Suprapubic skin (tissue), 4 donors: ENCODE measurements around the gene GNA12.

Experiments
- EP300 ChIP-seq: sonication (generic); formaldehyde crosslinking; IDR thresholded peaks from one replicate; pipeline ENCODE4 v1.6.1; 2017; ENCODE audit warnings: antibody characterized with exemption
- POLR2A ChIP-seq, 2 donors: fragments of 450-650 bp; IDR thresholded peaks; one replicate each; pipeline ENCODE4 v1.6.1; 2017; ENCODE audit warnings: antibody characterized with exemption in 2 of 2, mild to moderate bottlenecking in 2 of 2, moderate library complexity in 2 of 2
- POLR2AphosphoS5 ChIP-seq, 3 donors: sonication (generic); formaldehyde crosslinking; IDR thresholded peaks; one replicate each; pipeline ENCODE4 v1.6.1; 2017; ENCODE audit warnings: antibody characterized with exemption in 3 of 3
- TF ChIP-seq, protein P1 (sequence below), 2 donors: fragments of 200-600 bp in 1 of 2; fragments of 450-650 bp in 1 of 2; sonication (generic) in 1 of 2; IDR thresholded peaks; one replicate each; pipeline ENCODE4 v1.5.1; 2016 to 2019; ENCODE audit warnings: antibody characterized with exemption in 2 of 2, mild to moderate bottlenecking in 1 of 2, moderate library complexity in 1 of 2

DNA sequence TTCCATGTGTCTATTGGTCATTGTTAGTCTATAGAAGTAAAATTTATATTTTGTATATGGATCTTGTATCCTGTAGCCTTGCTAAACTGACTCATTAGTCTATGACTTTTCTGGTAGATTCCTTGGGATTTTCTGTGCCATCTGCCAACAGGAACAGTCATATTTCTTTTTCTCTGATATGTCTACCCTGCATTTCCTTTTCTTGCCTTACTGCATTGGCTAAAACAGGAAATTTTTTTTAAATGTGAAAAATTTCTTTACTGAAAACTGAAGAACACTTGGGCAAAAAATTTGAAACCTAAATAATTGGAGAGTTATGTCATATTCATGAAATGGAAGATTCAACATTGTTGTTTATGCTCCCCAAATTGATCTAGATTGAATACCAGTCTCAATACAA lies 88.6 kb downstream of the GNA12 start:
- TF ChIP-seq, protein P1, sequence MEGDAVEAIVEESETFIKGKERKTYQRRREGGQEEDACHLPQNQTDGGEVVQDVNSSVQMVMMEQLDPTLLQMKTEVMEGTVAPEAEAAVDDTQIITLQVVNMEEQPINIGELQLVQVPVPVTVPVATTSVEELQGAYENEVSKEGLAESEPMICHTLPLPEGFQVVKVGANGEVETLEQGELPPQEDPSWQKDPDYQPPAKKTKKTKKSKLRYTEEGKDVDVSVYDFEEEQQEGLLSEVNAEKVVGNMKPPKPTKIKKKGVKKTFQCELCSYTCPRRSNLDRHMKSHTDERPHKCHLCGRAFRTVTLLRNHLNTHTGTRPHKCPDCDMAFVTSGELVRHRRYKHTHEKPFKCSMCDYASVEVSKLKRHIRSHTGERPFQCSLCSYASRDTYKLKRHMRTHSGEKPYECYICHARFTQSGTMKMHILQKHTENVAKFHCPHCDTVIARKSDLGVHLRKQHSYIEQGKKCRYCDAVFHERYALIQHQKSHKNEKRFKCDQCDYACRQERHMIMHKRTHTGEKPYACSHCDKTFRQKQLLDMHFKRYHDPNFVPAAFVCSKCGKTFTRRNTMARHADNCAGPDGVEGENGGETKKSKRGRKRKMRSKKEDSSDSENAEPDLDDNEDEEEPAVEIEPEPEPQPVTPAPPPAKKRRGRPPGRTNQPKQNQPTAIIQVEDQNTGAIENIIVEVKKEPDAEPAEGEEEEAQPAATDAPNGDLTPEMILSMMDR (IDR thresholded peaks at IDR 0.05), result no peak
- no peak for TF ChIP-seq POLR2AphosphoS5 (IDR thresholded peaks at IDR 0.05)
- TF ChIP-seq POLR2A (IDR thresholded peaks at IDR 0.05), result no peak
- TF ChIP-seq EP300, result no peak
